Non-pigmented ciliary epithelial cell (primary cell): Measurements from ENCODE around the gene CCL4L2.
A peak's percentile ranks its signal among the peaks of the same experiment; 100 is the strongest.
"Not testable (repeated sequence)": the region's sequence is repeated elsewhere in the genome, so short reads cannot be mapped to it uniquely, and the experiment has no call there.

Experiments
- DNase-seq: peaks from one replicate; pipeline ENCODE4 v3.0.0-alpha.2; 2010; ENCODE audit warnings: low read depth

Gene CCL4L2

DNA sequence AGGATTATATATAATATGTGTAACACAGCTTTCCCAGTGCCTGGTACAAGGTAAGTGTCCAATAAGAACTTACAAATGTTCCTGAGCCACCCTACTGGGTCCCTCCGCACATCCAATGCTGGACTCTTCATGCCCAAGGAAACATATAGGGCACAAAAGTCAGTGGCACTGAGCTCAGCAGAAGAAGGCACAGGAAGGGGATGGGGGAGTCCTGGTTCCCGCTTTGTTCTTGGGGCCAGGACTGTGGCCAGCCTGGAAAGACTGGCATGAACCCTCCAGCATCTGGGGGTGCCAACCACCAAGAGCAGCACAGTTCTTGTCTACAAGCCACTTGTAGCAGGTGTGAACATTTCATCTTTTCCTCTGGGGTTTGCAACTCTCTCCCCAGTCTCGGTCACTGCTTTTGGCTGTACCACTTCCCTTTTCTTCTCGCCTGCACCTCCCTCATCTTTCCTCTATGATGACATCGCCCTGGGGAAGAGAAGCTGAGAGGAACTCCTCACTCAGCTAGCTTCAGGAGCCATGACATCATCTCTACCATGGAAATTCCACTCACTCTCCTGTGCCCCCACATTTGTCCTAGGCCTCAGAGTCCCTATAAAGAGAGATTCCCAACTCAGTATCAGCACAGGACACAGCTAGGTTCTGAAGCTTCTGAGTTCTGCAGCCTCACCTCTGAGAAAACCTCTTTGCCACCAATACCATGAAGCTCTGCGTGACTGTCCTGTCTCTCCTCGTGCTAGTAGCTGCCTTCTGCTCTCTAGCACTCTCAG, at the start of gene CCL4L2:
Gene CCL4L2 (plus strand): TSS at position 625 of the 773 bp plus-strand sequence.
- DNase-seq, result not testable (repeated sequence)

DNA sequence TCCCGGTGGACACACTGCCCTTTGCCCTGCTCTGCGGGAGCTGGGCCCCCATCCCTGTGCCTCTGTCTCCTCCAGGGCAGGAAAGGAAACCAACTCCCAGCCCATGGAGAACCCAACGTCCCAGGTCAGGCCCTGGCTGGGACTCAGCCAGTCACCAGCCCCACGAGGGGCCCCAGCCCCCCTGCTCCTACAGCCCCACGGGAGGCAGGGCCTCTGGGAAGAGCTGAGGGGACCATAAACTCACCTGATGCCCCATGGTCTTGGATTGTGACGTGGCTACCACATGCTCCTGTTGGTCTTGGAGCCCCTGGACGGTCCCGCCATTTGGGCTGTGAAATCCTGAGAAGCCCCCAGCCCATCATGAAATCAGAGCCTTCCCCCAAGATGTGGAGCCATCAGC, 42.0 kb upstream of the CCL4L2 start:
- DNase-seq, result not testable (repeated sequence)

DNA sequence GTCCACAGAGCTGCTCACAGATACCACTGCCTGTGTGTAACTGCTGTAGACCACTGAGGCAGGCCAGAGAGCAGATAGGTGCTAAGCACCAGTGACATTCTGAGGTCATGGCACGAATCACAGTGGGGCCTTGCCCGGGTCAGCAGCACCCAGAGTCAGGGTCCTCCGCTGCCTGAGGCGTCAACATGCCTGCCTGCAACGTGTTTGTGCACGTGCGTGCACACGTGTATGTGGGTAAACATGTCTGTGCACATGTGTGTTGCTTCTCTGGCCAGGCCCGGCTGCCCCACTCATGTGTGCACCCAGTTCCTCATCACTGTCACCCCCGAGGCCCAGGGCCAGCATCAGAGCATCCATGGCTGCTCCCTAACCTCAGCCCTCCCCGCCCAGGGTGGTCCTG, 34.3 kb upstream of the CCL4L2 start, which contains the start of gene TBC1D3B:
Gene TBC1D3B (minus strand): TSS at position 101 of the 400 bp plus-strand sequence. CDS start 1,586 bp downstream, outside the sequence.
- not testable (repeated sequence) for DNase-seq

DNA sequence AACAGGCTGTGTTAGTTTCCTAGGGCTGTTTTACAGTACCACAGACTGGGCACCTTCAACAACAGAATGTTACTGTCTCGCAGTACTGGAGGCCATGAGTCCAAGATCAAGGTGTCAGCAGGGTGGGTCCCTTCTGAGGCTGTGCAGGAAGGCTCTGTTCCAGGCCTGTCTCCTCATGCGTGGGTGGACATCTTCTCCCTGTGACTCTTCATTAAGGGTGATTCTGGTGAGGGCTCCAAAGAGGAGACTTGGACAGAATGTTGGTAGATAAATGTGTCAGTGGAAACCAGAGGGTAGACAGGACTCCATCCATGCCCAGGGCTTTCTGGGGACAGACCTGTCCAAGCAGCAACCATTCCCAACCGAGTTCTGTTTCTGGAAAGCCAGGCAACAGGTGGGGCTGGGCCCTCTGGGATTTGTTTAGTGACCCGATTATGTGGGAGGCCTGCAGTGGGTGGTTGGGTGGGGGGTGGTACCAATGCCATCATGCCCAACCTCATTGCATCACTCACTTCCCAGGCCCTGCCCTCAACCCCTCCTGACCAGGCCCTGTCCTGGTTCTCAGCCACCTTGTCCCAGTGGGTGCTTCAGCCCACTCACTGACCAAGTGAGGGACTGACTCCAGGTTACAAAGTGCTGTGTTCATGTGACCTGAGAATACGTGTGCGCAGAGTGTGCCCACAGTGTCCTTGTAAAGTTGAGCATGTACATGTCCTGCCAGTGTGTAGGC, 29.3 kb upstream of the CCL4L2 start:
- DNase-seq, result not testable (repeated sequence)

DNA sequence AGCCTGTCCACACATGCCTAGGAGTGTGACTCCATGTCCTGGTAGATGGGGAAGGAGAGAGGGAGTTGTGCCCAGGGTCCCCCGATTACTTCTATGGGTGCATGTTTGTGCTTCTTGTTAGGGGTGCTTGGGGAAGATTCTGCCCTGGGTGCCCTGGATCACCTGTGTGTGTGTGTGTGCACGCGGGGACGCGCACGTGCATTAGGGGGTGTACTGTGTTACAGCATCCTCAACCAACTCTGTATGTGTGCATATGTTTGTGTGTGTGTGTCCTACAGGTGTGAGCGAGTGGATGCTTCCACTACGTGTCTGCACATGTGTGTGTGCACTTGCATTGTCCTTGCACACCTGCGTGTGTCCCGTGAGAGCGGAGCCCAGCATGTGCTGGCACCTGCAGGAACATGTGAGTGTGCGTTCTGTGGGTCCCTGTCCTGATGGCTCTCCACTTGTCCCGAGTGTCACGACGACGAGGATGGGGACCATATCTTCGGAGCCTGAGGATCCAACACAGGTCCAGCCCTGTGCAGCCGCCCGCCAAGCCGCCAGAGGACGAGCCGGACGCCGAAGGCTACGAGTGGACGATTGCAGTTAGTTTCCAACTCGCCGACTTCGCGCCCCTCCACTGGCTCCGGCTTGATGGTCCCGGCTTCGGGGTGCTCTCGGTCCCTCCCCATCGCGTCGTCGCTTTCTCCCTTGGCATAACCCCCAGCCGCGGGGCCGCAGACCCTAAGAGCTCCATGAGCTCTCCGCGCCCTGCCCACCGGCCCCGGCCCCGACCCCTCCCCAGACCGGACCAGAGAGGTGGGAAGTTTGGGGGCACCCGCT, 28.5 kb upstream of the CCL4L2 start:
- no peak for DNase-seq

DNA sequence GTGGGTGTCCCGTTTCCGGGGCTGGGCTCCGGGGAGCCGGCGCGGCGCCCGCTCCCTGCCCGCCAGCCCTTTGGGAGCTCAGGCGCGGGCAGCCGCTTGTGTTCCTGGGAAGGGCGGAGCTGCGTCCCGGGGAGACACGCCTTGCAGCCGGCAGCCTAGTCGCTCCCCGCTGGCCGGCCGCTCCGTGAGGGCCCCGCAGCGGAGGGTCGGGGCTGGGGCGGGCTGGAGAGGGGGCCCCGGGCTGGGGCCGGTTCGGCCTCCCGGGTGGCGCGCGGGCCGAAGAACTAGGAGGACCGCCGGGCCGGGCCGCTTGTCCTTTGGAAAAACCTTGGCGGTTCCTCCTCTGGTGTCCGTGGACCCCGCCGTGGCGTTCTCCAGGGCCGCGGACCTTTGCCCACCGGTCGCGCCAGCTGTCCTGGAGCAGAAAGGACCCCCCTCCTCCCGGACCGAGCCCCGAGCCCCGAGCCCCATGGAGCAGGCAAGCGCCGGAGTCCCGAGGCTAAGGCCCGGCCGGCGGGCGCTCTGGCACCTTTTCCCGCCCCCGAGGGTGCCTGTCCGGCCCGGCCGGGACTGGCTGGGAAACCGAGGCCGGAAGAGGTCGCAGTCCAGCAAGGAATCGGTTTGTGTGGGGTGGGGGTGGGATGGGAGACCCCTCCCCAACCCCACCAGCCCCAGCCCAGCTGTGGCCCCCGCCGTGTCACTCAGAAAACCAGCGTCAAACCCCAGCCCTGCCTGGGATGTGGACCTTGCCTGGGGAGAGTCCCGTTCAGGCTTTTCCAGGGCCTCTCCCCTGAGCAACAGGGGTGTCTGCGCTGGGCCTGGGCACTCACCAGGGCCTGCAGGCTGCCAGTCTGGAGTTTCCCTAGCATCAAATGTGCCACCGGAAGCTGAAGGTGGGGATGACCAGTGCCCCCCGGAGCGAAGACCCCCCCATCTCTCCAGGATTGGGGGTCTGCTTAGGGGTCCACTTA, 27.6 kb upstream of the CCL4L2 start:
- peak; percentile 19 for DNase-seq

DNA sequence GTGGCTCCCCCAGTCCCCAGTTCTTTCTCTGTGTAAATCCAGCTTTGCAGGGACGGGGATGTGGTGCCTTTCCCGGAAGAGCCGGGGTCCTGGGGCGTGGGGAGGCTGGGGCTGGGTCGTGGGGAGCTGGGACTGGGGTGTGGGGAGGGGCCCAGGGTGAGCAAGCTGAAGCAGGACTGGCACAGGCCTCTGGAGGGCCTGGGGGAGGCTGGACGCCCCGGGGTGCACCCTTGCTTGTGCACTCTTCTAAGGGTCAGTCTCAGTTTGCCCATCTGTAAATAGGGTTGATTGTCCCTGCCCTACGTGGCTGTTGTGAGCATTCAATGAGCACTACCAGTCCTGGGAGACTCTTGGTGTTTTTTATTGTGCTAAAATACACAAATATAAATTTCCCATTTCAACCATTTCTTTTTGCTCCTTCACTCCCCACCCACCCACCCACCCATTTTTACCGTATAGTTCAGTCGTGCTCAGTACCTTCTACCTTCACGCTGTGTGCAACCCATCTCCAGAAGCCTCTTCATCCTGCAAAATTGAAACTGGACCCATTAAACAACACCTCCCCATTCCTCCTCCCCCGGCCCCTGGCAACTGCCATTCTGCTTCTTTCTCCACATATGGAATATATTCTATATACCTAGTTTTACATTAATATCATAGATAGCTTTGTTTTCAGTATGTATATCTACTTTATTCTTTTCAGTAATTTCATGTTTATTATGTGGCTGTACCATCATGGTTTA, 26.7 kb upstream of the CCL4L2 start:
- DNase-seq, result no peak

DNA sequence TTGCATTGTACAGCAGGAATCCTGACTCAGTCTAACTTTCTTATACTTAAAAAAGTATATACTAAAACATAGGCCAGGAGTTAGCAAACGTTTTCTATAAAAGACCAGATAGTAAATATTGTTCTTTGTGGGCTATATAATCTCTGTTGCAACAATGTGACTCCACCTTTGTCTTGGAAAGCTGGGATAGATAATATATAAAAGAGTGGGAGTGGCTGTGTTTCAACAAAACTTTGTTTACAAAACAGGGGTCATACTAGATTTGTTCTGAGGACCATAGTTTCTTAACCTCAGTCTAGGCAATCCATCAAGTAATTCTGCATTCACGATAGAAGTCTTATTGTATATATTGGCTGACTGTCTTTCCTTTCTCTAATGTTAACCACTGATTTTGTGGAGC, 25.4 kb upstream of the CCL4L2 start:
- DNase-seq, result no peak

DNA sequence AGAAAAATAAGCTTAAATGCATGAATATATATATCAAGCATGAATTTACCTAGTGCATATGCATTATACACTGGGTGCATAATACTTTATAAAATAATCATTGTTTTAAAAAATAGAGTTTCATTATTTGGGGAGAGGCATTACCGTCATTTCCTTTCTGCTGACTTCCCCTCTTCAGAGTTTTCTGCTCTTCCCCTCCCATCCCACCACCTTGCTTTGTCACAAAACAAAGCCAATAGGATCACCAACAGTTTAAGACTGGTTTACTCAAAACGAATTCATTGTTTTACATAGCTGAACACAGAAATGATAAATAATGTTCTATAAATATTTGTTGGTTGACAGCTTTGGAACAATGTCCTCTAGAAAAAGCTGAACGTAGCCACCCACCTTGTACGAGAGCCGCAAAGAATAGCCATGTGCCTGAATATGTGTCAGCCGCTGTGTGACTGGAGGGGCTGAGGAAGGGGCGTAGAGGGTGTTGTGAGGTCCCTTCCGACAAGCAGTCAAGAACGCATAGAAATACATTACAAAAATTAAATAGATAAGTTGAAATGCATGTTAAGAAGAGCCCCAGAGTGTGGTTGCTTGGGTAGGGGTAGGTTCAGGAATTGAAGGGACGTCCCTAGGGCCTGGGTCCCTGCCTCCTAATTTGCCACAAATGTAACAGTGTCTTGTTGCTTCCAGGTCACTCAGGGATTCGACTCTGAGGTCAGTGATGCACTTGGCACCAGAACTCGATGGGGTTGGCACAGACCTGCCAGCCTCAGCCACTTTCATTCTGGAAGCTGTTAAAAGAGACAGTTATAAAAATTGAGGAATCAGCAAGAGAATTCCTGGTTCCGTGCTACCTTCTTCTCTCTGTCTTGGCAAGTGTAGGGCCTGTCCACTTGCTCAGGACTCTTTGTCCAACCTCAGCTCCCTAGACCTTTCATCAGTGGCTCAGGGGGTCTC, 23.8 kb upstream of the CCL4L2 start:
- not testable (repeated sequence) for DNase-seq

DNA sequence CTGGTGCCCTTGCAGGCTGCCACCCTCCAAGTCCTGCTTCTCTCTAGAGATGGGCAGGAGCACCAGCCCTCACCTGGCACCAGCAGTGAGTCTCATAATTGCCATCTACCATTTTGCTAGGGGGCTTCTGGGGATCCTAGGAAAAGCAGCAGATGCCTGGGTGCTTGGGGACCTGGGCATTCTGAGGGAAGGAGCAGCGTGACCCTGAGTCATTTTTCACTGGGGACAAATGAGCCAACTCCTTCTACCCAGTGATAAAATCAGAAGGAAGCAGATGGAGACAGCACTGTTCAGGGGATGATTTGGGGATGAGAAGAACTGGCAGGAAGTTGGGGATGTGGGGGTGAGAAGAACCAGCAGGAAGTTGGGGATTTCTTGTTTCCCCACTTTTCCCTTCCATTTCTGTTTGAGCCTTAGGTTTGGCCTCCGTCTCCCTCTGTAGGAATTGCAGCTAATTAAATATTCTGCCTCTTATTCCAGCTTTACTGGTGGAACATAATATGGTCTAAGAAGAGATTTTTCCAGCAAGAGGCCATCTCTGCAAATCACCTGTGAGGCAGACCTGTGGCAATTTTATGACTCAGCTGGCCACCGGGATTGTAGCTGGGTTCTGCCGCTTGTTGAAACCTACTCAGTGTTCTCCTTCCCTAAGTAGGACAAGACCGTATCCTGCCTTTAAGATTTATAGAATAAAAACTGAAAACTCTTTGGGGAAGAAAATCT, 22.8 kb upstream of the CCL4L2 start:
- not testable (repeated sequence) for DNase-seq

DNA sequence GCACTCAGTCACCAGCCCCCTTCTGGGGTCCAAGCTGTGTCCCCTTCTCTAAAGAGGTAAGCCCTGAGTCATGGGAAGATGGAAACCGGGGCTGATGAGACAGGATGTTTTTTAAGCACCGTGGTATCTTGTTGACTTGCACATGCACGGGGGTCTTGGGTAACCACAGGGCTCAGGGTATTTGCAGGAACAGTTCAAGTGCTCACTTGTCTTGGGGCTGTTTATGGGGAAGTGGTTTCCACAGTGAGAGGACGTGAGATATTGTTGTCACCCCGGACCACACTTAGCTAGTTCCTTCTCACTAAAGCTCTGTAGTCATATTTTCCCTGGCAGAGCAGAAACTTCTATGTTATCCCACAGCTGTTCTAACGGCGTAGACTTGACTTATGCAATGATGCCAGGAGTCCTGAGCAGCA, 22.0 kb upstream of the CCL4L2 start:
- DNase-seq, result no peak

DNA sequence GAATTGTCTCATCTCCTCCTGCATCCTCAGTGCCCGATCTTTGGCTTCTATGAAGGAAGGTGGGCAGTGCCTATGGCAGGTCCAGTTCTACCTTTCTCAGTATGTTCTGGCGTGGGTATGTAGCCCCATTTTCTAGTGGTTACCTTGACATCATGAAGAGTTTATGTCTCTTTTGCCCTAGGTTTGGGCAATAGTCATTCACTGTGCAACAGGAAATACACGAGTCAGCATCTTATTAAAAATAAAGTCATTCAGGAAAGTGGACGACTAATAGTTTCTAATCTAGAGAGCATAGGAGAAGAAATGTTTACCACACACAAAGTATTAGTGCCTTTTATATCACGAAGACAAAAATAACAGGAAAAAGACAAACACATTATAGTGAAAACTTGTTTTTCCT, 20.9 kb upstream of the CCL4L2 start:
- DNase-seq, result not testable (repeated sequence)

DNA sequence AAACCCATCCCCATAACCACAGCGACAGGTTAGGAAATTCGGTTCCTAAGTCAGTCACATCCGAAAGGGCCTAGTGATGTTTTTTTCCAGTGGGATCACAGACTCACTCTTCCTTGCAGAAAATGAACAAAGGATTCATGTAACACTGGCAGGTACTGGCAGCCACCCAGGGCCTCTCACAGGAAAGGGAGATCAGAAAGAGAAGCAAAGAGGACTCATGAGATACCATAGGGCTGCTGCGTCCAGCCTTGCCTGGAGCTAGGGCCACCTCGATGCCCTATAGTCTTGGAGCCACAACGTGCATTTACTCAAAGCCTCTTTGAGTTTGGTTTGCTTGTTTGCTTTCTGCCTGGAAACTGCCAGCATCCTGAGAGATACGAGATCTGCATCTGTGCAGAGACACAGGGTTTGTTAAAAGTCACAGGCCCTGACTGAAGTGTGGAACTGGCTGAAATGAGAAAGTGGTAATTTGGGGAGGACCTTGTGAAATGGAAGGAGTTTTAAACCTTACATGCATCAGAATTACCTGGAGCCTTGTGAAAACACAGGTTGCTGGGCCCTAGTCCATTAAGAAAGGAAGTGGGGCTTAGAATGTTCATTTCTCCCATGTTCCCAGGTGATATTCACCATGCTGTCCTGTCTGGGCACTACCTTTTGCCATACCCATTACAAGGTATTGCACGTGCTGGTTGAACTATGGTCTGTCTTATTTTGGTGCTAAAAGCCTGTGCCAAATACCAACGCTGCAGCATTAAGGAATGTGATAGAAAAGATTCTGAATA, 20.1 kb upstream of the CCL4L2 start:
- DNase-seq, result not testable (repeated sequence)

DNA sequence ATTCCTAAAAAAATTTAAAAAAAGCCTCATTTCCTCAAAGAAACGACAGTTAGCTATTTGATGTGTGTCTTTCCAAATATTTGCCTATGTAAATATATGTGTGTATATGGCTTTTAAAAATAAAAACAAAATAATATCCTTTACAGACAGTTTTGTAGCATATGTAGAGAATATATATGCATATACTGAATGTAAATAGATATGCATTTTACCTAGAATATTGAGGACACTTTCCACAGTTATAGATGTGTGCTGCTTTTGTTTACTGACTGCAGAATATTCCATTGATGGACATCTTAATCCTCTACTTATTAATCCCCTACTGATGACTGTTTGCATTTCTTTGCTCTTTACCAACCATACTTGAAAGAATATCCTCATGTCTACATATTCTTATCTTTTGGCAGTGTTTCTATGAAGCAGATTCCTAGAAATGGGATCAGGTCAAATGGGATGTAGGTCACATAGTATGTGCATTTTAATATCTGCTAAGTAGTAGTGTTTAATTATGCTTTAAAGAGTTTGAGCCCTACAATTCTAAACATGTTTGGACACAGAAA, 17.6 kb upstream of the CCL4L2 start:
- no peak for DNase-seq

DNA sequence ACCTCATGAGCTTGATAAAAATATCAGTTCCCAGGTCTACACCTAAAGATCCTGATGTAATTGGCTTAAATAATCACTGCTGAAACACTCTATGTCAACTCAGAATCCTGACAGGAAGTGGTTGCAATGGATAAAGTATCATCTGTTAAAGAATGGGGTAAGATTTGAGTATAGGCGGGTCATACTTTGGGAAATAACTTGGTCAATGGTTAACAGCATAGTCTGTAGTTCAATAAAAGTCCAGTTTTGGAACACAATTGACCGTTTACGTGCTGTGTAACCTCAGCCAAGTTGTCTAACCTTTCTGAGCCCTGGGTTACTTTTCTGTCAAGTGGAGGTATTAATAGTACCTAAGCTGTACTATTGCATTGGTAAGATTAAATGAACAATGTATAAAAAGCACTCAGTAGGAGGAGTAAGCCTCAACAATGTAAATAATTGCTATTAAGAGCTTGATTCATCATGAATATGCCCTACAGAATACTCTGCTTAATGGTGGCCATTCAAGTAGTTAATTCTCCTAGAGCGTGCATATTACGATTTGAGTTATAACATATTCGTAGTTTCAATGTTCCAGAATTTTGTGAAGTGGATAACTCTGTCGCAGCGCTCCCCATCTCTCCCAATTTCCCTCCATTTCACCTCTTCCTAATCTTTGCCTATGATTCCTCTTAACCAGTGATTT, 16.6 kb upstream of the CCL4L2 start:
- not testable (repeated sequence) for DNase-seq

DNA sequence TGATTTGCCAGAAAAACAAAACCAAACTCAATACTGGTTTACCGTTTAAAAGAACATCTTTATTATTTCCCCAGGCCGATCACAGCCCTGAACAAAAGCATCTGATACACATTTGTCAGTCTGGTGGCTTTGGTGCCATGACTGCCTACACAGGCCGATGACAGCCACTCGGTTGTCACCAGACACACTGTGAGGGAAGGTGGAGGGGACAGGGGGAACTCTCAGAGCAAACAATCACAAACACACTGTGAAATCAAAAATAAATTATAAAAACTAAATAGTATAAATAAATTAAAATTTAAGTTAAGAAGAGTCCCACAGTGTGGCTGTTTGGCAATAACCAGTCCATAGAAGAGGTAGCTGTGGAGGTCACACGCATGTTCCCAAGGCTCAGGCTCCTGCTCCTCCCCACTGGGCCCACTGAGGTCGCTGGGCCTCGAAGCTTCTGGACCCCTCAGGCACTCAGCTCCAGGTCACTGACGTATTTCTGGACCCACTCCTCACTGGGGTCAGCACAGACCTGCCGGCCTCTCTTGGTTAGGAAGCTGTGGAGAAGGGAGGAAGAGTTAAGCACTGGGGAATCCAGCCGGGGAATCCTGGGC, 15.9 kb upstream of the CCL4L2 start:
- not testable (repeated sequence) for DNase-seq
